ENCODE measurements around the gene DCDC2C. TPM values are rescaled to one million over a fixed set of nuclear protein-coding genes. Genes with fewer than 3 reads are reported as not detected.

DCDC2C gene
- total RNA-seq, 4 donors from 2014 or later = 0.40 to 1.5 (median 0.68) TPM

DNA sequence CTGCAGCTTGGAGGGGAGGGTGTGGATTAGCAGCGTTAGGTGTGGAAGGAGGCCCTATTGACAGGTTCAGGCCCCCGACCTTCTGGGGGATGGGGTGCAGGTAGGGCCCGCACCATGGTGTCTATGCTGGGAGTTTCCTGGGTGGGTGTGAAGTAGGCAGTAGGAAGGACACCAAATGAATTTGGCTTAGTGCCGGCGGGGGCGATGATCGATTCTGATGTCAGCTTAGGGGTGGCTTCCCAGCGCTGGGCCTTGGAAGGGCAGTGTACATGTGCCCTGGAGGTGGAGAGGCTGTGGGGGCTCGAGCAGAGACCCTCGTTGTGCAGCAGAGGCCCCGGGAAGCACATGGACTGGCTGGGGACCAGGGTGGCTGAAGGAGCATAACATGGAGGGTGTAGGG, 21.6 kb downstream of the DCDC2C start:
- H3K4me1 ChIP-seq = peaks cover 0 to 7% of the 10 kb centered on the region in 2 donors
- no peak overlapping the region for H3K27ac ChIP-seq
- intact Hi-C loops (cut with DNase I) = no loop called here
- H3K9me3 ChIP-seq = no peaks in the 10 kb centered on the region
- H3K36me3 ChIP-seq = no peaks in the 10 kb centered on the region
- 87 to 88% methylated on average over 11 of the region's 11 CpGs for WGBS, 2 donors
- H3K27me3 ChIP-seq = no peaks in the 10 kb centered on the region
- TF ChIP-seq CTCF (IDR thresholded peaks at IDR 0.05) = no peak
- DNase-seq = no peak
- no peak overlapping the region for H3K4me3 ChIP-seq (replicated peaks in 1 of 3)

DNA sequence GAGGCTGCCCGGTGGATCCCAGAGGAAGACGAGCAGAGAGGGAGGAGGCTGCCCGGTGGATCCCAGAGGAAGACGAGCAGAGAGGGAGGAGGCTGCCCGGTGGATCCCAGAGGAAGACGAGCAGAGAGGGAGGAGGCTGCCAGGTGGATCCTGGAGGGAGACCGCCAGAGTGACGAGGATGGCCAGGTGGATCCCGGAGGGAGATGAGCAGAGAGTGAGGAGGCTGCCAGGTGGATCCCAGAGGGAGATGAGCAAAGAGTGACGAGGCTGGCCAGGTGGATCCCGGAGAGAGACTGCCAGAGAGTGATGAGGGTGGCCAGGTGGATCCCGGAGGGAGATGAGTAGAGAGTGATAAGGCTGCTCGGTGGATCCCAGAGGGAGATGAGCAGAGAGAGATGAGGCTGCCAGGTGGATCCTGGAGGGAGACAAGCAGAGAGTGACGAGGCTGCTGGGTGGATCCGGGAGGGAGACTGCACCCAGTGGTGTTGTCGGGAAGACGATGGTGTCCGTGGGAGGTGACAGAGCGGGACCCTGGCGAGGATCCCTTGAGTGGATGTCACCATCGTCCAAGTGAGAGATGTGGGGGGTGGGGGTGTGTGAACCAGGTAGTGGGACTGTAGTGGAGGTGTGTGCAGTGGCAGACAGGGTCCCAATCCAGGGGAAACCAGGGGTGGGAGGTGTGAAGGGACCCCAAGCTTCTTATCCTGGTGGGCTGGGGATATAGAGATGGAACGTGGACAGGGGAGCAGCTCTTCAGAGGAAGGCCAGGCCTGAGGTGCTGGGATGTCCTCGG, 22.3 kb downstream of the DCDC2C start:
- 76 to 77% methylated on average over 23 of the region's 23 CpGs for WGBS, 2 donors
- Histone ChIP-seq H3K27ac (no peak overlapping the region), H3K27me3 (no peaks in the 10 kb centered on the region), H3K4me3 (replicated peaks in 1 of 3) (no peak overlapping the region), H3K9me3 (no peaks in the 10 kb centered on the region), H3K4me1 (peaks cover 0 to 7% of the 10 kb centered on the region in 2 donors), H3K36me3 (no peaks in the 10 kb centered on the region)
- TF ChIP-seq POLR2A (IDR thresholded peaks at IDR 0.05) = no peak
- TF ChIP-seq CTCF (IDR thresholded peaks at IDR 0.05) = no peak
- no peak for DNase-seq
- intact Hi-C loops (cut with DNase I) = no loop called here

GRCh38 chr2:3726511-3726910, 23.1 kb downstream of the DCDC2C start:
- peaks cover 0 to 7% of the 10 kb centered on the region in 2 donors for H3K4me1 ChIP-seq
- intact Hi-C loops (cut with DNase I) = no loop called here
- H3K27ac ChIP-seq = no peak overlapping the region
- no peak for TF ChIP-seq CTCF (IDR thresholded peaks at IDR 0.05)
- no peak for TF ChIP-seq POLR2A (IDR thresholded peaks at IDR 0.05)
- WGBS, 2 donors = 89 to 96% methylated on average over 9 of the region's 10 CpGs
- no peak overlapping the region for H3K4me3 ChIP-seq (replicated peaks in 1 of 3)
- no peaks in the 10 kb centered on the region for H3K9me3 ChIP-seq
- H3K36me3 ChIP-seq = no peaks in the 10 kb centered on the region
- no peak for DNase-seq
- H3K27me3 ChIP-seq = no peaks in the 10 kb centered on the region

DNA sequence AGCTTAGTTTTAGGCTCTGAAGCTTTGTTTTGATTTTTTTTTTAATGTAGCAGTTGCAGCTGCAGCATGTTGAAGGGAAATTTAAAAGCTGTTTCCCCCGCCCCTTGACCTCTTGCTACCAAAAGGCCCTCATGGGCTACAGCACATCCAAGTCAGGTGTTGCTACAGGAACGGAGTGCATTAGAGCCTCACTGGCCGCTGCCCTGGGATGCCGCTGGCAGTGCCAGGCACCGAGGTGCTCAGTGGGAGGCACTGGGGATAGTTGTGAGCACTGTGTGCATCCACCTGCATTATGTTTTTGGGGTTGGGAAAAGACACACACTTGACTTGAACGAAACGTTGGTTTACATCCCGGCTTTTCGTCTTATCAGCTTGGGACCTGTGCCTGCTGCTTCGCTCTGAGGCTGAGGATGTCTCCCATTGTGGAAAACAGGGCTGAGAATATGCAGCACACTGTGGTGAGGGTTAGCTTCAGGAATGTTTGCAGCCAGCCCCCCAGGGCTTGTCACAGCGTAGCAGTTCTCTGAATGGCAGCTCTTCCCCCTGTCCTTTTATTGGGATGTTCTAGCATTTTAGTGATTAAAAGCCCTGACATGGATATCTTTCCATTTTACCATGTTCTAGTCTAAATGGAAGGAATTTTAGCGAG, 24.1 kb downstream of the DCDC2C start:
- 65 to 68% methylated on average over 10 to 12 of the region's 12 CpGs for WGBS, 2 donors

More for the DNA sequence above, 24.1 kb downstream of the DCDC2C start:
- no peaks in the 10 kb centered on the region for H3K9me3 ChIP-seq
- intact Hi-C loops (cut with DNase I) = no loop called here
- DNase-seq = no peak
- H3K4me1 ChIP-seq = peaks cover 0 to 7% of the 10 kb centered on the region in 2 donors
- no peak overlapping the region for H3K4me3 ChIP-seq (replicated peaks in 1 of 3)
- no peak overlapping the region for H3K27ac ChIP-seq
- no peaks in the 10 kb centered on the region for H3K27me3 ChIP-seq
- TF ChIP-seq CTCF (IDR thresholded peaks at IDR 0.05) (no peak), POLR2A (IDR thresholded peaks at IDR 0.05) (no peak)
- H3K36me3 ChIP-seq = no peaks in the 10 kb centered on the region

All from thyroid gland (tissue), 4 donors.